ENCODE measurements around the gene C13orf42.

Gene C13orf42

GRCh38 chr13:51048616-51049015 lies 62.5 kb downstream of the C13orf42 start:
- peaks cover 8% of the 10 kb centered on the region; the same call in 1 of the 2 replicates for H3K27me3 ChIP-seq (ENCODE audit: insufficient read depth, low read length)
- no peaks in the 10 kb centered on the region for H3K79me2 ChIP-seq (ENCODE audit: control insufficient read depth, insufficient read depth, low read length, unreplicated experiment)
- H3K4me3 ChIP-seq (ENCODE audit: low read depth, low read length), result no peak overlapping the region
- H3K27ac ChIP-seq (ENCODE audit: low read depth, low read length), result no peak overlapping the region
- no peaks in the 10 kb centered on the region for H3K36me3 ChIP-seq (ENCODE audit: insufficient read depth, low read length)
- no peak overlapping the region for H2AFZ ChIP-seq (ENCODE audit: low read length, unreplicated experiment)
- H3K4me1 ChIP-seq (ENCODE audit: control insufficient read depth, insufficient read depth, low read length, unreplicated experiment), result no peaks in the 10 kb centered on the region

- no peaks in the 10 kb centered on the region for H3K4me1 ChIP-seq (ENCODE audit: control insufficient read depth, insufficient read depth, low read length, unreplicated experiment)
- H2AFZ ChIP-seq (ENCODE audit: low read length, unreplicated experiment), result no peak overlapping the region
- peaks cover 8% of the 10 kb centered on the region; the same call in 1 of the 2 replicates for H3K27me3 ChIP-seq (ENCODE audit: insufficient read depth, low read length)
- no peaks in the 10 kb centered on the region for H3K79me2 ChIP-seq (ENCODE audit: control insufficient read depth, insufficient read depth, low read length, unreplicated experiment)
- no peaks in the 10 kb centered on the region for H3K36me3 ChIP-seq (ENCODE audit: insufficient read depth, low read length)
- H3K4me3 ChIP-seq (ENCODE audit: low read depth, low read length), result no peak overlapping the region
- no peak overlapping the region for H3K27ac ChIP-seq (ENCODE audit: low read depth, low read length)
Observed at GRCh38 chr13:51048166-51048461, 63.0 kb downstream of the C13orf42 start.

- Histone ChIP-seq H3K27ac (ENCODE audit: low read depth, low read length) (no peak overlapping the region), H3K4me1 (ENCODE audit: control insufficient read depth, insufficient read depth, low read length, unreplicated experiment) (no peaks in the 10 kb centered on the region), H3K79me2 (ENCODE audit: control insufficient read depth, insufficient read depth, low read length, unreplicated experiment) (no peaks in the 10 kb centered on the region), H3K27me3 (ENCODE audit: insufficient read depth, low read length) (peaks cover 8% of the 10 kb centered on the region; the same call in 1 of the 2 replicates), H2AFZ (ENCODE audit: low read length, unreplicated experiment) (no peak overlapping the region), H3K4me3 (ENCODE audit: low read depth, low read length) (no peak overlapping the region), H3K36me3 (ENCODE audit: insufficient read depth, low read length) (no peaks in the 10 kb centered on the region)
Observed at GRCh38 chr13:51047434-51048165, 63.5 kb downstream of the C13orf42 start.

- H2AFZ ChIP-seq (ENCODE audit: low read length, unreplicated experiment), result no peak overlapping the region
- H3K36me3 ChIP-seq (ENCODE audit: insufficient read depth, low read length), result no peaks in the 10 kb centered on the region
- no peaks in the 10 kb centered on the region for H3K4me1 ChIP-seq (ENCODE audit: control insufficient read depth, insufficient read depth, low read length, unreplicated experiment)
- H3K79me2 ChIP-seq (ENCODE audit: control insufficient read depth, insufficient read depth, low read length, unreplicated experiment), result no peaks in the 10 kb centered on the region
- peaks cover 17% of the 10 kb centered on the region for H3K27me3 ChIP-seq (ENCODE audit: insufficient read depth, low read length)
- no peak overlapping the region for H3K27ac ChIP-seq (ENCODE audit: low read depth, low read length)
- H3K4me3 ChIP-seq (ENCODE audit: low read depth, low read length), result no peak overlapping the region
Observed at GRCh38 chr13:51045451-51045850, 65.6 kb downstream of the C13orf42 start.

GRCh38 chr13:51044023-51044665 lies 66.9 kb downstream of the C13orf42 start:
- Histone ChIP-seq H3K27ac (ENCODE audit: low read depth, low read length) (no peak overlapping the region), H3K79me2 (ENCODE audit: control insufficient read depth, insufficient read depth, low read length, unreplicated experiment) (no peaks in the 10 kb centered on the region), H3K4me1 (ENCODE audit: control insufficient read depth, insufficient read depth, low read length, unreplicated experiment) (no peaks in the 10 kb centered on the region), H3K27me3 (ENCODE audit: insufficient read depth, low read length) (peaks cover 19% of the 10 kb centered on the region), H3K4me3 (ENCODE audit: low read depth, low read length) (no peak overlapping the region), H2AFZ (ENCODE audit: low read length, unreplicated experiment) (no peak overlapping the region), H3K36me3 (ENCODE audit: insufficient read depth, low read length) (no peaks in the 10 kb centered on the region)

GRCh38 chr13:51043310-51043709 lies 67.8 kb downstream of the C13orf42 start:
- Histone ChIP-seq H3K27me3 (ENCODE audit: insufficient read depth, low read length) (peaks cover 19% of the 10 kb centered on the region), H3K36me3 (ENCODE audit: insufficient read depth, low read length) (no peaks in the 10 kb centered on the region), H2AFZ (ENCODE audit: low read length, unreplicated experiment) (no peak overlapping the region), H3K79me2 (ENCODE audit: control insufficient read depth, insufficient read depth, low read length, unreplicated experiment) (no peaks in the 10 kb centered on the region), H3K27ac (ENCODE audit: low read depth, low read length) (no peak overlapping the region), H3K4me3 (ENCODE audit: low read depth, low read length) (no peak overlapping the region), H3K4me1 (ENCODE audit: control insufficient read depth, insufficient read depth, low read length, unreplicated experiment) (no peaks in the 10 kb centered on the region)

GRCh38 chr13:51041710-51042109 lies 69.4 kb downstream of the C13orf42 start:
- no peak overlapping the region for H3K27ac ChIP-seq (ENCODE audit: low read depth, low read length)

GRCh38 chr13:51041126-51041525 lies 69.9 kb downstream of the C13orf42 start:
- no peaks in the 10 kb centered on the region for H3K4me1 ChIP-seq (ENCODE audit: control insufficient read depth, insufficient read depth, low read length, unreplicated experiment)
- H3K36me3 ChIP-seq (ENCODE audit: insufficient read depth, low read length), result no peaks in the 10 kb centered on the region
- peaks cover 25% of the 10 kb centered on the region for H3K27me3 ChIP-seq (ENCODE audit: insufficient read depth, low read length)
- H3K79me2 ChIP-seq (ENCODE audit: control insufficient read depth, insufficient read depth, low read length, unreplicated experiment), result no peaks in the 10 kb centered on the region
- H3K4me3 ChIP-seq (ENCODE audit: low read depth, low read length), result no peak overlapping the region
- H3K27ac ChIP-seq (ENCODE audit: low read depth, low read length), result no peak overlapping the region
- H2AFZ ChIP-seq (ENCODE audit: low read length, unreplicated experiment), result no peak overlapping the region

More at GRCh38 chr13:51041710-51042109, 69.4 kb downstream of the C13orf42 start:
- no peak overlapping the region for H2AFZ ChIP-seq (ENCODE audit: low read length, unreplicated experiment)
- H3K27me3 ChIP-seq (ENCODE audit: insufficient read depth, low read length), result peaks cover 24% of the 10 kb centered on the region
- H3K36me3 ChIP-seq (ENCODE audit: insufficient read depth, low read length), result no peaks in the 10 kb centered on the region
- no peaks in the 10 kb centered on the region for H3K79me2 ChIP-seq (ENCODE audit: control insufficient read depth, insufficient read depth, low read length, unreplicated experiment)
- no peaks in the 10 kb centered on the region for H3K4me1 ChIP-seq (ENCODE audit: control insufficient read depth, insufficient read depth, low read length, unreplicated experiment)
- no peak overlapping the region for H3K4me3 ChIP-seq (ENCODE audit: low read depth, low read length)

- Histone ChIP-seq H3K36me3 (ENCODE audit: insufficient read depth, low read length) (no peaks in the 10 kb centered on the region), H3K79me2 (ENCODE audit: control insufficient read depth, insufficient read depth, low read length, unreplicated experiment) (no peaks in the 10 kb centered on the region), H3K4me3 (ENCODE audit: low read depth, low read length) (no peak overlapping the region), H2AFZ (ENCODE audit: low read length, unreplicated experiment) (no peak overlapping the region), H3K27me3 (ENCODE audit: insufficient read depth, low read length) (peaks cover 32% of the 10 kb centered on the region), H3K27ac (ENCODE audit: low read depth, low read length) (no peak overlapping the region), H3K4me1 (ENCODE audit: control insufficient read depth, insufficient read depth, low read length, unreplicated experiment) (no peaks in the 10 kb centered on the region)
Observed at GRCh38 chr13:51040431-51040830, 70.6 kb downstream of the C13orf42 start.

GRCh38 chr13:51036418-51036817 lies 74.7 kb downstream of the C13orf42 start:
- H3K4me1 ChIP-seq (ENCODE audit: control insufficient read depth, insufficient read depth, low read length, unreplicated experiment), result no peaks in the 10 kb centered on the region
- no peaks in the 10 kb centered on the region for H3K79me2 ChIP-seq (ENCODE audit: control insufficient read depth, insufficient read depth, low read length, unreplicated experiment)
- H3K36me3 ChIP-seq (ENCODE audit: insufficient read depth, low read length), result no peaks in the 10 kb centered on the region
- H3K4me3 ChIP-seq (ENCODE audit: low read depth, low read length), result no peak overlapping the region
- peaks cover 30% of the 10 kb centered on the region for H3K27me3 ChIP-seq (ENCODE audit: insufficient read depth, low read length)
- no peak overlapping the region for H2AFZ ChIP-seq (ENCODE audit: low read length, unreplicated experiment)
- no peak overlapping the region for H3K27ac ChIP-seq (ENCODE audit: low read depth, low read length)

GRCh38 chr13:51035978-51036377 lies 75.1 kb downstream of the C13orf42 start:
- Histone ChIP-seq H3K79me2 (ENCODE audit: control insufficient read depth, insufficient read depth, low read length, unreplicated experiment) (no peaks in the 10 kb centered on the region), H3K36me3 (ENCODE audit: insufficient read depth, low read length) (no peaks in the 10 kb centered on the region), H3K4me3 (ENCODE audit: low read depth, low read length) (no peak overlapping the region), H2AFZ (ENCODE audit: low read length, unreplicated experiment) (no peak overlapping the region), H3K27me3 (ENCODE audit: insufficient read depth, low read length) (peaks cover 25% of the 10 kb centered on the region), H3K27ac (ENCODE audit: low read depth, low read length) (no peak overlapping the region), H3K4me1 (ENCODE audit: control insufficient read depth, insufficient read depth, low read length, unreplicated experiment) (no peaks in the 10 kb centered on the region)

Data from ACC112 (cell line).